ENCODE results near the gene SYNE1. TPM values are rescaled to one million over a fixed set of nuclear protein-coding genes. Genes with fewer than 3 reads are reported as not detected.

The SYNE1 gene
- total and polyA plus RNA-seq, 2 of the 8 experiments (the other 6 are each of a cell fraction or from before 2014, with no cell fraction given), result 2.8 to 5.5 TPM

- Histone ChIP-seq H3K18ac (ENCODE audit: extremely low read depth, low read length) (no peak overlapping the region), H3K4ac (replicated peaks; ENCODE audit: insufficient read length, low read depth, low read length) (no peak overlapping the region), H2BK12ac (ENCODE audit: low read depth, low read length) (no peak overlapping the region), H3K79me2 (ENCODE audit: control insufficient read depth in 1 of 2, insufficient read depth in 2 of 2, low read length in 2 of 2) (no peaks in the 10 kb centered on the region), H2BK120ac (replicated peaks; ENCODE audit: low read depth, low read length) (no peak overlapping the region), H3K27ac (ENCODE audit: low read depth, low read length) (no peak overlapping the region), H2AFZ (ENCODE audit: low read length) (no peak overlapping the region), H4K8ac (ENCODE audit: extremely low read depth, insufficient read depth, low read length) (no peak overlapping the region), H4K5ac (ENCODE audit: insufficient read length, low read depth, low read length) (no peak overlapping the region), H2BK15ac (ENCODE audit: low read length) (no peak overlapping the region), H2BK5ac (ENCODE audit: low read depth, low read length) (no peak overlapping the region), H3K4me3 (ENCODE audit: extremely low read depth in 1 of 4, insufficient read depth in 2 of 4, low read depth in 3 of 4, low read length in 4 of 4) (no peak overlapping the region), H3K23ac (ENCODE audit: insufficient read length) (no peak overlapping the region), H3K27me3 (replicated peaks in 1 of 4; ENCODE audit: control insufficient read depth in 3 of 4, extremely low read depth in 1 of 4, insufficient read depth in 3 of 4, low read length in 3 of 4) (no peaks in the 10 kb centered on the region), H2AK5ac (ENCODE audit: low read depth, low read length) (no peak overlapping the region), H3K4me2 (ENCODE audit: insufficient read depth in 1 of 2, low read depth in 2 of 2, low read length in 2 of 2) (no peak overlapping the region), H3K23me2 (ENCODE audit: low read depth, low read length) (no peaks in the 10 kb centered on the region), H3K56ac (replicated peaks; ENCODE audit: insufficient read length, low read depth, low read length) (no peak overlapping the region), H3K14ac (ENCODE audit: insufficient read length) (no peak overlapping the region), H3K4me1 (replicated peaks in 1 of 4; ENCODE audit: control insufficient read depth in 3 of 4, insufficient read depth in 4 of 4, low read length in 3 of 4) (no peaks in the 10 kb centered on the region), H3K36me3 (ENCODE audit: control insufficient read depth in 2 of 4, insufficient read depth in 4 of 4, low read length in 3 of 4) (no peaks in the 10 kb centered on the region), H4K91ac (replicated peaks; ENCODE audit: insufficient read length, low read length) (no peak overlapping the region), H3K9me3 (ENCODE audit: insufficient read depth in 2 of 2, low read depth in 1 of 2, low read length in 1 of 2) (no peaks in the 10 kb centered on the region), H4K20me1 (replicated peaks in 1 of 2; ENCODE audit: control insufficient read depth in 1 of 2, insufficient read depth in 2 of 2, low read length in 2 of 2) (no peaks in the 10 kb centered on the region), H3K9ac (replicated peaks in 1 of 4; ENCODE audit: extremely low read depth in 1 of 4, low read depth in 3 of 4, low read length in 3 of 4) (no peak overlapping the region), H2BK20ac (ENCODE audit: low read length) (no peak overlapping the region), H3K79me1 (ENCODE audit: low read depth, low read length) (no peaks in the 10 kb centered on the region)
- no peak for FAIRE-seq
- WGBS, 2 experiments (ENCODE audit: extremely low coverage in 1 of 2, insufficient coverage in 1 of 2, insufficient read length in 1 of 2, insufficient replicate concordance in 2 of 2, low coverage in 1 of 2, low lambda C conversion rate in 2 of 2, missing lambda C conversion rate in 1 of 2), result 87% methylated on average over 4 of the region's 4 CpGs; no CpG with 5 or more reads in 1 of the 2 experiments
- POLR2A ChIA-PET (ENCODE audit: partially characterized antibody), result no interaction called here
- DNase-seq (ENCODE audit: low read depth in 1 of 2, low spot score in 2 of 2), result no peak
- CTCF ChIA-PET (ENCODE audit: partially characterized antibody), result interaction anchor here (1.4 kb wide), 1 partner anchor 13 kb away, joined by 3 read pairs; no protein-coding TSS in a partner anchor
- TF ChIP-seq CBX8 (IDR thresholded peaks at IDR 0.05; ENCODE audit: borderline replicate concordance, low read depth, low read length) (no peak), SP2 (IDR thresholded peaks at IDR 0.05; ENCODE audit: low read length) (no peak), JUN (IDR thresholded peaks at IDR 0.05; ENCODE audit: low read depth, low read length) (no peak), ATF2 (IDR thresholded peaks at IDR 0.05; ENCODE audit: low read length) (no peak), NRF1 (IDR thresholded peaks at IDR 0.05; ENCODE audit: low read depth, low read length) (no peak), TAF7 (optimal IDR thresholded peaks at IDR 0.05; ENCODE audit: borderline replicate concordance, low read depth, low read length) (no peak), RAD21 (IDR thresholded peaks at IDR 0.05 in 1 of 2, conservative IDR thresholded peaks at IDR 0.05 in 1 of 2; ENCODE audit: low read depth in 2 of 2, low read length in 2 of 2) (no peak), CBX5 (IDR thresholded peaks at IDR 0.05; ENCODE audit: low read depth, low read length) (no peak), YY1 (IDR thresholded peaks at IDR 0.05; ENCODE audit: low read depth, low read length) (no peak), POLR2A (IDR thresholded peaks at IDR 0.05; ENCODE audit: control extremely low read depth in 1 of 2, low read depth in 2 of 2, low read length in 2 of 2) (no peak), GABPA (IDR thresholded peaks at IDR 0.05; ENCODE audit: borderline replicate concordance, insufficient read depth, low read length) (no peak), BACH1 (IDR thresholded peaks at IDR 0.05; ENCODE audit: low read length) (no peak)
Observed at GRCh38 chr6:152246554-152247337, 390.4 kb downstream of the SYNE1 start.

All from H1 (cell line).